Measurements from ENCODE around the gene GPR4. TPM values are rescaled to one million over a fixed set of nuclear protein-coding genes. Genes with fewer than 3 reads are reported as not detected.

GPR4 gene
- total RNA-seq, 1 experiment from 2014 or later, result not detected

DNA sequence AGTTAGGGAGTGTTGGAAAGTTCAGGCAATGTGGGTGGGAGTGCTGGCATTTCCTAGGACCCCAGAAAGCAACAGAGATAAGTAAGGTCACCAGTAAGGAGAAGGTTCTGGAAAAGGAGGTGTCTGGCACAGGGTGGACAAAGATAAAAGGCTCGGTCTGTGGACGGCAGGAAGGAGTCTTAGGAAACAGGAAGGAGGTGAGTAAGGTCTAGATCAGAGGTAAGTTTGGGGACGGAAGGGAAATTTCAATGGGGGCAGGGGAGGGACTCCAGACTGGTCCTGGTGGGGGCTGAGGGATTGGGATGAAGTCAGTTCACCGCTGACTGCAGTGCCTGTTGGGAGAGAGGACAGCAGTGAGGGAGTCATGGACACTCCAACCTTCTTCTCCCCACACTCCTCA lies 9.6 kb downstream of the GPR4 start:
- peaks cover 16% of the 10 kb centered on the region for H3K27me3 Mint-ChIP-seq (ENCODE audit: insufficient read depth, unreplicated experiment)
- CTCF ChIA-PET, result no interaction called here
- TF ChIP-seq, protein P1, sequence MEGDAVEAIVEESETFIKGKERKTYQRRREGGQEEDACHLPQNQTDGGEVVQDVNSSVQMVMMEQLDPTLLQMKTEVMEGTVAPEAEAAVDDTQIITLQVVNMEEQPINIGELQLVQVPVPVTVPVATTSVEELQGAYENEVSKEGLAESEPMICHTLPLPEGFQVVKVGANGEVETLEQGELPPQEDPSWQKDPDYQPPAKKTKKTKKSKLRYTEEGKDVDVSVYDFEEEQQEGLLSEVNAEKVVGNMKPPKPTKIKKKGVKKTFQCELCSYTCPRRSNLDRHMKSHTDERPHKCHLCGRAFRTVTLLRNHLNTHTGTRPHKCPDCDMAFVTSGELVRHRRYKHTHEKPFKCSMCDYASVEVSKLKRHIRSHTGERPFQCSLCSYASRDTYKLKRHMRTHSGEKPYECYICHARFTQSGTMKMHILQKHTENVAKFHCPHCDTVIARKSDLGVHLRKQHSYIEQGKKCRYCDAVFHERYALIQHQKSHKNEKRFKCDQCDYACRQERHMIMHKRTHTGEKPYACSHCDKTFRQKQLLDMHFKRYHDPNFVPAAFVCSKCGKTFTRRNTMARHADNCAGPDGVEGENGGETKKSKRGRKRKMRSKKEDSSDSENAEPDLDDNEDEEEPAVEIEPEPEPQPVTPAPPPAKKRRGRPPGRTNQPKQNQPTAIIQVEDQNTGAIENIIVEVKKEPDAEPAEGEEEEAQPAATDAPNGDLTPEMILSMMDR (IDR thresholded peaks at IDR 0.05; ENCODE audit: unreplicated experiment), result no peak
- H3K4me1 Mint-ChIP-seq (ENCODE audit: insufficient read depth, unreplicated experiment), result peaks cover 9% of the 10 kb centered on the region
- DNase-seq (ENCODE audit: unreplicated experiment), result no peak
- POLR2A ChIA-PET, result no interaction called here
- H3K9me3 Mint-ChIP-seq (ENCODE audit: unreplicated experiment), result no peaks in the 10 kb centered on the region
- H3K36me3 Mint-ChIP-seq (ENCODE audit: insufficient read depth, unreplicated experiment), result no peaks in the 10 kb centered on the region
- intact Hi-C loops (cut with micrococcal nuclease), result no loop called here
- BruUV-seq (replicated peaks), result no TSS peak
- H3K4me3 Mint-ChIP-seq (ENCODE audit: unreplicated experiment), result no peak overlapping the region
- no peak overlapping the region for H3K27ac Mint-ChIP-seq (ENCODE audit: low read depth, unreplicated experiment)

DNA sequence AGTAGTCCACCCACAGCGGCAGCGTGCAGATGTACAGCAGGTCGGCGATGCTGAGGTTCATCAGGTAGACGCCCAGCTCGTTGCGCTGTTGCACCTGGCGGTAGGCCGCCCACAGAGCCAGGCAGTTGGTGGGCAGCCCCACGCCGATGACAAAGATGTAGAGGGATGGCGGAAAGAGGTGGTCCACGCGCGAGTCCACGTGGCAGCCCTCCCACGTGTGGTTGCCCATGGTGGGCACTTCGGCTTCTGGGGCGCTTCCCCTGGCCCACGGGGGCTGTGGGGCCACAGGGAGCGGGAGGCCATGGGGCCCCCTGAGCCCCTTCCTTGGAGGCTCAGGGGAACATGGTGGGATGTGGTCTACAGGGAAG lies 10.4 kb downstream of the GPR4 start:
- peaks cover 9% of the 10 kb centered on the region for H3K4me1 Mint-ChIP-seq (ENCODE audit: insufficient read depth, unreplicated experiment)
- H3K9me3 Mint-ChIP-seq (ENCODE audit: unreplicated experiment), result no peaks in the 10 kb centered on the region
- ChIA-PET CTCF (interaction anchor here (0.6 to 2.3 kb wide), 8 partner anchors 15 to 218 kb away, joined by 3 to 24 read pairs (median 3); no protein-coding TSS in a partner anchor), POLR2A (interaction anchor here (0.6 to 1.5 kb wide), 2 partner anchors 15 to 176 kb away, joined by 3 to 4 read pairs; no protein-coding TSS in a partner anchor)
- TF ChIP-seq, protein P1 (IDR thresholded peaks at IDR 0.05; ENCODE audit: unreplicated experiment), result no peak
- H3K27ac Mint-ChIP-seq (ENCODE audit: low read depth, unreplicated experiment), result no peak overlapping the region
- no TSS peak for BruUV-seq (replicated peaks)
- H3K27me3 Mint-ChIP-seq (ENCODE audit: insufficient read depth, unreplicated experiment), result peaks cover 9% of the 10 kb centered on the region
- intact Hi-C loops (cut with micrococcal nuclease), result loop anchor here (1.0 kb wide), 1 partner anchor 51 kb away; no protein-coding TSS in a partner anchor
- no peak overlapping the region for H3K4me3 Mint-ChIP-seq (ENCODE audit: unreplicated experiment)
- H3K36me3 Mint-ChIP-seq (ENCODE audit: insufficient read depth, unreplicated experiment), result no peaks in the 10 kb centered on the region
- no peak for DNase-seq (ENCODE audit: unreplicated experiment)

DNA sequence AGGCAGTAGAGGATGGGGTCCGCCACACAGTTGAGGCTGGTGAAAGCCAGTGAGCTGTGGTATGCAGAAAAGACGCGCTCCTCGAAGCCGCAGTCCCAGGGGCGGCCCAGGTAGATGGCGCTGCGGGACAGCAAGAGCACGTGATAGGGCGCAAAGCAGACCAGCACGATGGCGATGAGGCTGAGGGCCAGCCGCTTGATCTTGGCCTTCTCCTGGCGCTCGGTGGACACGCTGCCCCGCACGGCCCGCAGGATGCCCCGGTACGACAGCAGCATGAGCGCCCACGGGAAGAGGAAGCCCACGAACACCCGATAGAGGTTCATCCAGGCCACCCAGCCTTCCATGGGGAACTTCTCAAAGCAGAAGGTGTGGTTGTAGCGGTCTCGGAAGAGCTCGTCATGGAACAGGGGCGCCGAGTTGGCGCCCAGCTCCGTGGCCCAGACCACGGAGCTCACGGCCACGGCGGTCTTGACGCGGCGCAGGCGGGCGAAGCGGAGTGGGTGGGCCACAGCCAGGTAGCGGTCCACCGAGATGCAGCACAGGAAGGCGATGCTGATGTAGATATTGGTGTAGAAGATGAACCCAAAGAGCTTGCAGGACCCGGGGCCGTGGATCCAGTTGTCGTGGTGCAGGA lies 10.9 kb downstream of the GPR4 start:
- H3K27me3 Mint-ChIP-seq (ENCODE audit: insufficient read depth, unreplicated experiment), result peaks cover 4% of the 10 kb centered on the region
- POLR2A ChIA-PET, result interaction anchor here (0.6 to 1.5 kb wide), 3 partner anchors 14 to 177 kb away, joined by 3 to 4 read pairs (median 3); partner anchors contain the start of gene EML2
- no peak overlapping the region for H3K4me3 Mint-ChIP-seq (ENCODE audit: unreplicated experiment)
- no peaks in the 10 kb centered on the region for H3K36me3 Mint-ChIP-seq (ENCODE audit: insufficient read depth, unreplicated experiment)
- BruUV-seq (replicated peaks), result no TSS peak
- CTCF ChIA-PET, result interaction anchor here (0.5 to 2.3 kb wide), 14 partner anchors 14 to 605 kb away, joined by 3 to 24 read pairs (median 3); partner anchors contain the start of gene SIX5
- intact Hi-C loops (cut with micrococcal nuclease), result loop anchor here (1.0 kb wide), 1 partner anchor 51 kb away; no protein-coding TSS in a partner anchor
- H3K27ac Mint-ChIP-seq (ENCODE audit: low read depth, unreplicated experiment), result no peak overlapping the region
- TF ChIP-seq, protein P1 (IDR thresholded peaks at IDR 0.05; ENCODE audit: unreplicated experiment), result peak; percentile 56
- peaks cover 9% of the 10 kb centered on the region for H3K4me1 Mint-ChIP-seq (ENCODE audit: insufficient read depth, unreplicated experiment)
- DNase-seq (ENCODE audit: unreplicated experiment), result peak; percentile 60
- no peaks in the 10 kb centered on the region for H3K9me3 Mint-ChIP-seq (ENCODE audit: unreplicated experiment)

DNA sequence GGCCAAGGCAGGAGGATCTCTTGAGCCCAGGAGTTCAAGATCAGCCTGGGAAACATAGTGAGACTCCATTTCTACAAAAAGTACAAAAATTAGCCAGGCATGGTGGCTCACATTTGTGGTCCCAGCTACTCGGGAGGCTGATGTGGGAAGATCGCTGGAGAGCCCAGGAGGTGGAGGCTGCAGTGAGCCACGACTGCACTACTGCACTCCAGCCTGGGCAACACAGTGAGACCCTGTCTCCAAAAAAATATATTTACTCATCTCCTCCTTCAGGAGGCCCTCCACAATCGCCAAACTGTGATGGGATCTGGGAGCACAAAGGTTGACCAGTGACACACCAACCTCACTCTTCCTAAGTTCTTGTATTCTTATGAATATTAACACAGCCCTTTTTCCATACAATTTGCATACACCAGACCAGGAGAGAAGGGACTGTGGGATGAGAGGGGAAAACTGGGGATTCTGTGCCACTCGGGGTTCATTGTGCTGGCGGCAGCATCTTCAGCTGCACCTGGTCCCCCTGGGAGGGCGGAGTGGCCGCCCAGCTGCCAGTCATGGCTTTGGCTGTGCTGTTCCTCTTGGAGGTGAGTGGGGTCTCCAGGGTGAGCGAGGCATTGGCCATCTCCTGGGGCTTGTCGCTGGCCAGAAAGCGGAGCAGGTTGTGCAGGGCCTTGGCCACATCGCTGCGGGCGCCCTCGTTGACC lies 11.6 kb downstream of the GPR4 start:
- DNase-seq (ENCODE audit: unreplicated experiment), result no peak
- Mint-ChIP-seq H3K27me3 (ENCODE audit: insufficient read depth, unreplicated experiment) (no peaks in the 10 kb centered on the region), H3K27ac (ENCODE audit: low read depth, unreplicated experiment) (no peak overlapping the region), H3K36me3 (ENCODE audit: insufficient read depth, unreplicated experiment) (no peaks in the 10 kb centered on the region), H3K9me3 (ENCODE audit: unreplicated experiment) (no peaks in the 10 kb centered on the region), H3K4me1 (ENCODE audit: insufficient read depth, unreplicated experiment) (peaks cover 9% of the 10 kb centered on the region), H3K4me3 (ENCODE audit: unreplicated experiment) (no peak overlapping the region)
- no TSS peak for BruUV-seq (replicated peaks)
- CTCF ChIA-PET, result interaction anchor here (0.5 to 2.3 kb wide), 13 partner anchors 13 to 606 kb away, joined by 3 to 24 read pairs (median 3); partner anchors contain the start of gene SIX5
- TF ChIP-seq, protein P1 (IDR thresholded peaks at IDR 0.05; ENCODE audit: unreplicated experiment), result no peak
- intact Hi-C loops (cut with micrococcal nuclease), result loop anchor here (1.0 kb wide), 1 partner anchor 52 kb away; no protein-coding TSS in a partner anchor
- POLR2A ChIA-PET, result interaction anchor here (0.7 to 1.5 kb wide), 3 partner anchors 14 to 58 kb away, joined by 3 to 4 read pairs (median 3); partner anchors contain the start of gene EML2

All from MCF 10A (cell line).